CD14-positive monocyte (primary cell): ENCODE measurements around the gene UCHL1. TPM values are rescaled to one million over a fixed set of nuclear protein-coding genes. Genes with fewer than 3 reads are reported as not detected.

Experiments
- DNase-seq, 3 donors: peaks; one replicate each; pipeline ENCODE4 v3.0.0-alpha.2; 2011 to 2022
- H2AFZ ChIP-seq: 2 replicates; pipeline ENCODE4 v1.6.0; 2012; ENCODE audit warnings: mild to moderate bottlenecking, low read depth, low read length, inconsistent platforms; ENCODE audit not compliant: insufficient read depth, poor library complexity, severe bottlenecking
- H3K27ac ChIP-seq, 2 donors: 1 replicate in 1 of 2; 2 replicates in 1 of 2; pipeline ENCODE4 v1.5.1; 2012 to 2013; ENCODE audit warnings: low read length in 2 of 2, control low read depth in 1 of 2, inconsistent platforms in 1 of 2, low read depth in 1 of 2, mild to moderate bottlenecking in 1 of 2
- H3K27me3 ChIP-seq, 2 donors: one replicate each; pipeline versions ENCODE4 v1.6.0 to v1.6.1; 2011 to 2013; ENCODE audit warnings: low read length in 2 of 2; ENCODE audit not compliant: control insufficient read depth in 2 of 2, insufficient read depth in 2 of 2
- H3K36me3 ChIP-seq, 2 donors: replicated peaks in 1 of 2; 1 replicate in 1 of 2; 2 replicates in 1 of 2; pipeline versions ENCODE4 v1.5.1 to v1.6.1; 2012 to 2013; ENCODE audit warnings: low read length in 2 of 2, control low read depth in 1 of 2, inconsistent platforms in 1 of 2, mild to moderate bottlenecking in 1 of 2; ENCODE audit not compliant: insufficient read depth in 2 of 2, control insufficient read depth in 1 of 2
- H3K4me1 ChIP-seq, 2 donors: 1 replicate in 1 of 2; 2 replicates in 1 of 2; pipeline versions ENCODE4 v1.5.1 to v1.6.1; 2012 to 2013; ENCODE audit warnings: low read length in 2 of 2, control low read depth in 1 of 2, inconsistent platforms in 1 of 2, mild to moderate bottlenecking in 1 of 2, moderate library complexity in 1 of 2; ENCODE audit not compliant: insufficient read depth in 2 of 2, control insufficient read depth in 1 of 2
- H3K4me2 ChIP-seq: replicated peaks from 2 replicates; pipeline ENCODE3; 2012; ENCODE audit warnings: low read length, moderate library complexity, mild to moderate bottlenecking; ENCODE audit not compliant: poor library complexity, severe bottlenecking; ENCODE audit errors: extremely low read depth
- H3K4me3 ChIP-seq, 3 experiments: fragments of 200-600 bp in 1 of 3; sonication (generic) in 1 of 3; replicated peaks in 1 of 3; 1 replicate in 2 of 3; 2 replicates in 1 of 3; pipeline ENCODE4 v1.5.1; 2011 to 2013; ENCODE audit warnings: low read length in 3 of 3, mild to moderate bottlenecking in 3 of 3, control low read depth in 2 of 3, low read depth in 2 of 3, inconsistent platforms in 1 of 3, moderate library complexity in 1 of 3
- H3K79me2 ChIP-seq: 2 replicates; pipeline ENCODE4 v1.6.0; 2012; ENCODE audit warnings: mild to moderate bottlenecking, control low read depth, inconsistent platforms, low read length, moderate library complexity; ENCODE audit not compliant: insufficient read depth
- H3K9ac ChIP-seq: 2 replicates; pipeline ENCODE4 v1.6.0; 2017; ENCODE audit warnings: low read length, mild to moderate bottlenecking; ENCODE audit not compliant: insufficient read depth, poor library complexity, severe bottlenecking
- H3K9me3 ChIP-seq, 2 donors: replicated peaks in 1 of 2; 1 replicate in 1 of 2; 2 replicates in 1 of 2; pipeline versions ENCODE4 v1.5.1 to v1.6.1; 2012 to 2013; ENCODE audit warnings: low read length in 2 of 2, control low read depth in 1 of 2; ENCODE audit not compliant: control insufficient read depth in 1 of 2, insufficient read depth in 1 of 2
- H4K20me1 ChIP-seq: 2 replicates; pipeline ENCODE4 v1.6.0; 2012; ENCODE audit warnings: mild to moderate bottlenecking, low read length, control low read depth, moderate library complexity; ENCODE audit not compliant: insufficient read depth
- H3K27ac Mint-ChIP-seq, 7 donors: one replicate each; pipeline ENCODE4 v1.8.0; 2020; ENCODE audit warnings: mild to moderate bottlenecking in 7 of 7, mixed read lengths in 7 of 7, moderate library complexity in 6 of 7, inconsistent platforms in 2 of 7
- H3K27me3 Mint-ChIP-seq, 3 donors: one replicate each; pipeline ENCODE4 v1.8.0; 2021 to 2022; ENCODE audit warnings: low read depth in 3 of 3, mild to moderate bottlenecking in 3 of 3, mixed read lengths in 3 of 3, moderate library complexity in 3 of 3, inconsistent platforms in 1 of 3
- H3K36me3 Mint-ChIP-seq, 2 donors: one replicate each; pipeline ENCODE4 v1.8.0; 2020; ENCODE audit warnings: mixed read lengths in 2 of 2, inconsistent platforms in 1 of 2, mild to moderate bottlenecking in 1 of 2
- H3K4me1 Mint-ChIP-seq: one replicate; pipeline ENCODE4 v1.8.0; 2020; ENCODE audit warnings: mild to moderate bottlenecking, mixed read lengths
- H3K4me3 Mint-ChIP-seq, 2 donors: one replicate each; pipeline ENCODE4 v1.8.0; 2020; ENCODE audit warnings: mild to moderate bottlenecking in 2 of 2, mixed read lengths in 2 of 2, moderate library complexity in 1 of 2
- H3K9me3 Mint-ChIP-seq, 7 donors: one replicate each; pipeline ENCODE4 v1.8.0; 2020 to 2022; ENCODE audit warnings: mixed read lengths in 7 of 7, mild to moderate bottlenecking in 6 of 7, moderate library complexity in 6 of 7, inconsistent platforms in 2 of 7
- CTCF ChIP-seq: fragments of 200-600 bp; IDR thresholded peaks from one replicate; pipeline ENCODE4 v1.8.0; 2022; ENCODE audit warnings: antibody characterized with exemption, mild to moderate bottlenecking
- WGBS: methylation state at CpG from one replicate; pipeline ENCODE4 v1.1.5; 2013; ENCODE audit warnings: missing lambda C conversion rate; ENCODE audit not compliant: insufficient coverage; 5-methylcytosine and 5-hydroxymethylcytosine counted together
- intact Hi-C, 2 donors: fragments of 100-400 bp; cut with micrococcal nuclease; formaldehyde crosslinking; loops; one replicate each; pipeline versions ENCODE4 v1.15.0 to v1.15.1; 2023
- polyA plus RNA-seq, 3 donors: library from polyadenylated mRNA; depleted of rRNA in 1 of 3; unstranded in 2 of 3; stranded (reverse) in 1 of 3; fragments of 300-500 nt in 2 of 3; fragments of >200 nt in 1 of 3; fragmentation: Illumina TruSeq in 2 of 3; gene quantifications; 1 replicate in 2 of 3; 2 replicates in 1 of 3; pipeline ENCODE4 v1.2.3, GENCODE V29; 2012 to 2021

Gene UCHL1
- polyA plus RNA-seq, 3 donors = not detected

- Histone ChIP-seq H2AFZ (no peak overlapping the region), H3K4me2 (no peak overlapping the region), H3K9me3 (peaks cover 0 to 12% of the 10 kb centered on the region in 2 donors), H3K79me2 (no peaks in the 10 kb centered on the region), H4K20me1 (no peaks in the 10 kb centered on the region), H3K4me1 (peaks cover 25 to 27% of the 10 kb centered on the region in 2 donors), H3K9ac (no peak overlapping the region), H3K4me3 (no peak overlapping the region), H3K27me3 (peaks cover 44 to 47% of the 10 kb centered on the region in 2 donors), H3K36me3 (no peaks in the 10 kb centered on the region), H3K27ac (no peak overlapping the region)
- peaks cover 29% of the 10 kb centered on the region for H3K4me1 Mint-ChIP-seq
- H3K27ac Mint-ChIP-seq = no peak overlapping the region
- 50% methylated on average over 1 of the region's 2 CpGs for WGBS
- peaks cover 58 to 70% (median 64%) of the 10 kb centered on the region in 3 donors for H3K27me3 Mint-ChIP-seq
- intact Hi-C loops = loop anchor here (5.0 to 10.0 kb wide), 3 partner anchors 243 to 293 kb away; no protein-coding TSS in a partner anchor
- peak overlapping the region in 1 of 2 donors; percentile 88 for H3K4me3 Mint-ChIP-seq
- DNase-seq = no peak
- no peak for TF ChIP-seq CTCF
- H3K36me3 Mint-ChIP-seq = peaks cover 0 to 10% of the 10 kb centered on the region in 2 donors
- H3K9me3 Mint-ChIP-seq = peaks cover 0 to 10% (median 5%) of the 10 kb centered on the region in 7 donors
Measured at GRCh38 chr4:41217374-41217773, 39.4 kb upstream of the UCHL1 start.

- peaks cover 12 to 20% of the 10 kb centered on the region in 2 donors for H3K4me1 ChIP-seq
- H2AFZ ChIP-seq = no peak overlapping the region
- no peak overlapping the region for H3K4me2 ChIP-seq
- H3K36me3 ChIP-seq = no peaks in the 10 kb centered on the region
- peaks cover 0 to under 1% of the 10 kb centered on the region in 2 donors for H3K9me3 ChIP-seq
- H3K4me3 Mint-ChIP-seq = no peak overlapping the region
- H3K27me3 Mint-ChIP-seq = peaks cover 45 to 59% (median 51%) of the 10 kb centered on the region in 3 donors
- peaks cover 16% of the 10 kb centered on the region for H3K4me1 Mint-ChIP-seq
- H4K20me1 ChIP-seq = no peaks in the 10 kb centered on the region
- H3K27ac Mint-ChIP-seq = no peak overlapping the region
- no peak overlapping the region for H3K4me3 ChIP-seq
- H3K9me3 Mint-ChIP-seq = peaks cover 0 to 5% (median 0%) of the 10 kb centered on the region in 7 donors
- DNase-seq = no peak
- peaks cover 0 to 5% of the 10 kb centered on the region in 2 donors for H3K36me3 Mint-ChIP-seq
- intact Hi-C loops = loop anchor here (5.0 to 10.0 kb wide), 3 partner anchors 244 to 294 kb away; no protein-coding TSS in a partner anchor
- no peaks in the 10 kb centered on the region for H3K79me2 ChIP-seq
- no peak overlapping the region for H3K9ac ChIP-seq
- peaks cover 34 to 36% of the 10 kb centered on the region in 2 donors for H3K27me3 ChIP-seq
- no CpG with 5 or more reads among the region's 3 CpGs for WGBS
- no peak overlapping the region for H3K27ac ChIP-seq
- no peak for TF ChIP-seq CTCF
Measured at GRCh38 chr4:41218703-41219102, 38.0 kb upstream of the UCHL1 start.
